Neural cell (in vitro differentiated cells): ENCODE results near the gene NQO1.

Experiments
- CTCF ChIP-seq: fragments of 450-650 bp; IDR thresholded peaks from 2 replicates; pipeline ENCODE4 v1.5.1; 2014; ENCODE audit warnings: antibody characterized with exemption, mild to moderate bottlenecking, moderate library complexity; ENCODE audit not compliant: poor library complexity, severe bottlenecking
- EP300 ChIP-seq: fragments of 450-650 bp; conservative IDR thresholded peaks from 2 replicates; pipeline ENCODE4 v1.6.1; 2014; ENCODE audit warnings: antibody characterized with exemption, mild to moderate bottlenecking, moderate library complexity; ENCODE audit not compliant: poor library complexity, severe bottlenecking

- TF ChIP-seq EP300 (no peak), CTCF (no peak)
These were observed 1.9 kb downstream of the NQO1 start for GRCh38 chr16:69724414-69724873.
